ENCODE data around the gene SKAP2. TPM values are rescaled to one million over a fixed set of nuclear protein-coding genes. Genes with fewer than 3 reads are reported as not detected.

The SKAP2 gene
- total and polyA plus RNA-seq, 8 donors = 2.9 to 16.3 (median 4.6) TPM

DNA sequence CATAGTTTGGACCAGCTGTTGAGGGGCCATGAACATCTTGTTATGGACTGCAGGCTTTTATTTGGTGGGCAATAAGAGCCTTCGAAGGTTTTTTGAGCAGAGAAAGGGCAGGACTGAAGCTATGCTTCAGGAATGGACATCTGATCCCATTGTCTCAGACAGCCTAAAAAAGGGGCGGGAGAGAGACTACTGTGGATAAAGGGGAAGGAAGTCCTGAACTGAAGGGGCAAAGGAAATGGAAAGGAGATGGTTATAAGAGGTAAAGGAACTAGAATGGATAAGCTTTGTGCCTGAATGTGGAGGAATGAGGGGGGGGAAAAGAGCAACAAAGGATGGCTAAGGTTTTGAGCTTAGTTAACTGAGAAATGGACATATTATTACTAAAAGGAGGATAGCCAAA lies 172.5 kb downstream of the SKAP2 start:
- TF ChIP-seq, protein P1, sequence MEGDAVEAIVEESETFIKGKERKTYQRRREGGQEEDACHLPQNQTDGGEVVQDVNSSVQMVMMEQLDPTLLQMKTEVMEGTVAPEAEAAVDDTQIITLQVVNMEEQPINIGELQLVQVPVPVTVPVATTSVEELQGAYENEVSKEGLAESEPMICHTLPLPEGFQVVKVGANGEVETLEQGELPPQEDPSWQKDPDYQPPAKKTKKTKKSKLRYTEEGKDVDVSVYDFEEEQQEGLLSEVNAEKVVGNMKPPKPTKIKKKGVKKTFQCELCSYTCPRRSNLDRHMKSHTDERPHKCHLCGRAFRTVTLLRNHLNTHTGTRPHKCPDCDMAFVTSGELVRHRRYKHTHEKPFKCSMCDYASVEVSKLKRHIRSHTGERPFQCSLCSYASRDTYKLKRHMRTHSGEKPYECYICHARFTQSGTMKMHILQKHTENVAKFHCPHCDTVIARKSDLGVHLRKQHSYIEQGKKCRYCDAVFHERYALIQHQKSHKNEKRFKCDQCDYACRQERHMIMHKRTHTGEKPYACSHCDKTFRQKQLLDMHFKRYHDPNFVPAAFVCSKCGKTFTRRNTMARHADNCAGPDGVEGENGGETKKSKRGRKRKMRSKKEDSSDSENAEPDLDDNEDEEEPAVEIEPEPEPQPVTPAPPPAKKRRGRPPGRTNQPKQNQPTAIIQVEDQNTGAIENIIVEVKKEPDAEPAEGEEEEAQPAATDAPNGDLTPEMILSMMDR (IDR thresholded peaks at IDR 0.05) = no peak
- FAIRE-seq (no peak), ATAC-seq (no peak), DNase-seq (no peak)
- intact Hi-C loops (cut with DNase I) = no loop called here
- WGBS, 2 donors = 78 to 84% methylated on average over 2 of the region's 2 CpGs
- H3K4me3 ChIP-seq = no peak overlapping the region
- peaks cover 0 to 4% (median 3%) of the 10 kb centered on the region in 3 donors for H3K4me1 ChIP-seq
- H3K27me3 ChIP-seq = peaks cover 0 to 5% (median 0%) of the 10 kb centered on the region in 4 donors
- no peaks in the 10 kb centered on the region for H3K36me3 ChIP-seq
- no peak overlapping the region for H3K27ac ChIP-seq
- H3K9me3 ChIP-seq = no peaks in the 10 kb centered on the region

DNA sequence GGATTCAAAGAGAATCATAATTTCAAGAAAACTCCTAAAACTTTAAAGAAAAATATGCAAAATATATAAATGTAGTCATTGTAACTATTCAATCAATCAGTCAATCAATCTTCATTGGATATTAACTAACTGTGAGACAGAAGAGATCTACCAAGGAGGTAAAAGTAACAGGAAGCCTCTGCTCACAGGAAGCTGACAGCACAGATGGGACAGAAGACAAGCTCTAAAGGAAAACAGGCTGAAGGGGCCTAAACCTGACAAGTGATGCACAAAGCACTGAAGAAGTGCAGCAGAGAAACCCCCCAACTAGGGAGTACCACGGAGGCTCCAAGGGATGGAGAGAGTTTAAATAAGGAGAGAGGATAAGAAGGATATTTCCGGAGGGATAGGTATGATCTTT lies 173.0 kb downstream of the SKAP2 start:
- TF ChIP-seq, protein P1 (IDR thresholded peaks at IDR 0.05) = no peak
- Histone ChIP-seq H3K4me1 (peaks cover 0 to 4% (median 3%) of the 10 kb centered on the region in 3 donors), H3K36me3 (no peaks in the 10 kb centered on the region), H3K4me3 (no peak overlapping the region), H3K27ac (no peak overlapping the region), H3K27me3 (peaks cover 0 to 5% (median 0%) of the 10 kb centered on the region in 4 donors), H3K9me3 (no peaks in the 10 kb centered on the region)
- intact Hi-C loops (cut with DNase I) = no loop called here
- ATAC-seq = no peak
- no peak for FAIRE-seq
- DNase-seq = no peak
- 83 to 86% methylated on average over 2 of the region's 2 CpGs for WGBS, 2 donors

DNA sequence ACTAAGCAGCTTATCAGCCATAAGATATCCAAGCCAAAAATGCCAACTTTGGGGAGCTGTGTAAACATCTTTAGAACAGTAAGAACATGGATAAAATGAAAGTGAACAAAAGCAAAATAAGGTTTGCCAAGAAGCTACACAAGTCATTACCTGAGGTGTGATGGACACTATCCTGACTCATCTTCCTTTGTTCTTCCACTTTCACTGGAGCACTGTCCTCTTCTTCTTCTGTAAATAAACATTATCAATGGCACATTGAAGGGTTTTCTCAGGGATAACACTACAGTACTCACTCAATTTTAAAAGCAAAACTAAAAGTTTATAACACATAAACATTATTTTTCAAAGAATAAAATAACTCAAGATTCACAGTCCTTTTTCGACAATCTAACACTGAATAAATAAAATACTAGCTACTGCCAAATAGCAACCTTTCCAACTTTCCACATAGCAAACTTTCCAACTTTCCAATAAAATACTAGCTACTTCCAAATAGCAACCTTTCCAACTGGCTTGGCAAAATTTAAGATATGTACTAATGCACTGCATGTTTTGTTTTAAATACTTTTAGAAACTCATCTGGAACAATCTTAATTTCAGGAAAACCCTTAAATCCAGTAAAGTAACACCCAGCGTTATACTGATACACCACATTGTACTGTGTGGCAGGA lies 174.1 kb downstream of the SKAP2 start:
- H3K4me1 ChIP-seq = peaks cover 0 to 4% (median 3%) of the 10 kb centered on the region in 3 donors
- FAIRE-seq (no peak), ATAC-seq (no peak), DNase-seq (no peak)
- H3K27me3 ChIP-seq = peaks cover 0 to 5% (median 0%) of the 10 kb centered on the region in 4 donors
- no peaks in the 10 kb centered on the region for H3K36me3 ChIP-seq
- no peak overlapping the region for H3K27ac ChIP-seq
- H3K9me3 ChIP-seq = no peaks in the 10 kb centered on the region
- WGBS, 2 donors = 88 to 94% methylated on average over 2 of the region's 2 CpGs
- TF ChIP-seq, protein P1 (IDR thresholded peaks at IDR 0.05) = no peak
- intact Hi-C loops (cut with DNase I) = no loop called here
- H3K4me3 ChIP-seq = no peak overlapping the region

DNA sequence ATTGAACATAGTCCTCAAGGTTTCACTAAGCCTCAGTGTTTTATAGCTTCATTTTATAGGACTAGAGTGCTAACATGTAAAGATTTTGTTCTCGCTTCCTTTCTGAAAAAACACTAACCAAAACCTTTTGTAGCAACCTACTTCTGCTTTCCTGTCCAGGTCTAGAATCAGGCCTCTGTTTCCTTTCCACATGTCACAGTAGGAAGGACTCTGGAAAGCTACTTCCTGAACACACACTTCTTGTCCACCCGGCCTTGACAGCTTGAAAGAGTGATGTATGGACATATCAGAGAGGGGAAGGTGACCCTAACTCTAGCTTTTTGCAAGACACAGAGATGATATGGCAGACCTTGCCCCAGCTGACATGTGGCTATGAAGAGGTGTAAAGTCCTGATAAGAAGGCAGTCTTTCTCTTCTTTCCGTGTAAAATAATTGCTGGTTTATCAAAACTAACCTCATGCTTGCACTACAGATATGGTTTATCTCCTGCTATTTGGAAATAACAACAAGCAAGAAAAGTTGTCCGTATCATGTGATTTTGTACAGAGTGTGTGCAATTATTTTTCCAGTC lies 175.4 kb downstream of the SKAP2 start:
- FAIRE-seq (no peak), DNase-seq (no peak), ATAC-seq (no peak)
- Histone ChIP-seq H3K9me3 (no peaks in the 10 kb centered on the region), H3K27me3 (peaks cover 0 to 5% (median 0%) of the 10 kb centered on the region in 4 donors), H3K27ac (no peak overlapping the region), H3K4me1 (peaks cover 0 to 4% (median 3%) of the 10 kb centered on the region in 3 donors), H3K4me3 (no peak overlapping the region), H3K36me3 (no peaks in the 10 kb centered on the region)
- 72 to 80% methylated on average over 4 of the region's 4 CpGs for WGBS, 2 donors
- TF ChIP-seq, protein P1 (IDR thresholded peaks at IDR 0.05) = no peak
- intact Hi-C loops (cut with DNase I) = no loop called here

DNA sequence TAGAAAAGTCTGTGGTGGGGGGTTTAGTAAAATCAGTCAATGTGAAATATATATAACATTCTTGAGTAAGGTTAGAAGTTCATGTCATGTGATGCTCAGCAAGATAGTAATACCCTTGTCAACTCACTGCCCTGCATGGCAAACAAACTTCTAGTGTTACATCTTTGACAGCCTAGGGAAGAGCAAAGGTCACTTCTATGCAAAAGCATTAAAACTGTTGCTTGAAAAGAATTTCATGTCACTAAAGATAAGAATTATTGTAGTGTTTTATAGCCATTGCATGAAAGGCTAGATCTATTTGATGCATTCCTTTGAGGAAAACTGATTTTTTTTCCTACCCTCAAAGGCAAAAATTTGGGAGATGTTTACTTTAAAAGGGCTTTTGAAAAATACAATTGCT lies 176.0 kb downstream of the SKAP2 start:
- Histone ChIP-seq H3K27ac (no peak overlapping the region), H3K9me3 (no peaks in the 10 kb centered on the region)
- intact Hi-C loops (cut with DNase I) = no loop called here

More for the DNA sequence above, 176.0 kb downstream of the SKAP2 start:
- ATAC-seq = no peak
- no peak overlapping the region for H3K4me3 ChIP-seq
- peaks cover 0 to 2% (median 0%) of the 10 kb centered on the region in 3 donors for H3K4me1 ChIP-seq
- H3K36me3 ChIP-seq = no peaks in the 10 kb centered on the region
- peaks cover 0 to 5% (median 0%) of the 10 kb centered on the region in 4 donors for H3K27me3 ChIP-seq
- FAIRE-seq = no peak
- no peak for DNase-seq
- TF ChIP-seq, protein P1 (IDR thresholded peaks at IDR 0.05) = no peak

Measured in pancreas (tissue), 10 donors.